Naive thymus-derived CD4-positive, alpha-beta T cell (primary cell): Measurements from ENCODE around the gene FUT7. TPM values are rescaled to one million over a fixed set of nuclear protein-coding genes. Genes with fewer than 3 reads are reported as not detected.

Experiments
- ATAC-seq: fragments of 150-1000 bp; cut with Tn5 transposase; 2 replicates; pipeline ENCODE4 v1.10.0; 2021; ENCODE audit warnings: mild to moderate bottlenecking, moderate library complexity
- CTCF ChIA-PET: fragments of 350-600 bp; sonication (Branson Sonifier 250); formaldehyde crosslinking; loops from one replicate; lab custom pipeline; 2021; ENCODE audit warnings: antibody characterized with exemption; lab: Charles Lee
- POLR2A ChIA-PET: fragments of 350-600 bp; sonication (Branson Sonifier 250); formaldehyde crosslinking; loops from one replicate; lab custom pipeline; 2021; ENCODE audit warnings: antibody characterized with exemption, inconsistent platforms; lab: Charles Lee
- DNase-seq, 9 donors: peaks; one replicate each; pipeline versions ENCODE4 v3.0.0 to v3.0.0-alpha.2; 2020 to 2022; ENCODE audit warnings: mixed read lengths in 1 of 9
- H3K27ac ChIP-seq: one replicate; pipeline ENCODE4 v1.7.0; 2013; ENCODE audit warnings: mild to moderate bottlenecking, low read depth, low read length, moderate library complexity
- H3K27me3 ChIP-seq, 2 donors: one replicate each; pipeline ENCODE4 v1.7.0; 2013; ENCODE audit warnings: low read length in 2 of 2, mild to moderate bottlenecking in 2 of 2, moderate library complexity in 2 of 2; ENCODE audit not compliant: control insufficient read depth in 2 of 2, insufficient read depth in 2 of 2
- H3K36me3 ChIP-seq, 3 experiments: 1 replicate in 2 of 3; 2 replicates in 1 of 3; pipeline ENCODE4 v1.7.0; 2013; ENCODE audit warnings: low read length in 3 of 3, mild to moderate bottlenecking in 3 of 3, moderate library complexity in 1 of 3; ENCODE audit not compliant: insufficient read depth in 3 of 3, control insufficient read depth in 2 of 3
- H3K4me1 ChIP-seq, 2 donors: one replicate each; pipeline ENCODE4 v1.7.0; 2013; ENCODE audit warnings: low read length in 2 of 2, mild to moderate bottlenecking in 2 of 2, moderate library complexity in 1 of 2; ENCODE audit not compliant: control insufficient read depth in 2 of 2, insufficient read depth in 2 of 2
- H3K4me3 ChIP-seq: 2 replicates; pipeline ENCODE4 v1.7.0; 2013; ENCODE audit warnings: mild to moderate bottlenecking, low read length
- H3K9me3 ChIP-seq, 3 experiments: 1 replicate in 2 of 3; 2 replicates in 1 of 3; pipeline ENCODE4 v1.7.0; 2013; ENCODE audit warnings: low read length in 3 of 3; ENCODE audit not compliant: control insufficient read depth in 2 of 3
- H3K27ac Mint-ChIP-seq, 9 donors: one replicate each; pipeline ENCODE4 v1.8.0; 2020 to 2022; ENCODE audit warnings: mixed read lengths in 9 of 9, mild to moderate bottlenecking in 8 of 9, moderate library complexity in 5 of 9, inconsistent platforms in 2 of 9
- H3K27me3 Mint-ChIP-seq, 5 donors: one replicate each; pipeline ENCODE4 v1.8.0; 2021 to 2022; ENCODE audit warnings: mixed read lengths in 5 of 5, mild to moderate bottlenecking in 1 of 5
- H3K36me3 Mint-ChIP-seq, 5 donors: one replicate each; pipeline ENCODE4 v1.8.0; 2020 to 2022; ENCODE audit warnings: mixed read lengths in 5 of 5, mild to moderate bottlenecking in 3 of 5, inconsistent platforms in 1 of 5
- H3K4me1 Mint-ChIP-seq, 7 donors: one replicate each; pipeline ENCODE4 v1.8.0; 2020 to 2022; ENCODE audit warnings: mixed read lengths in 7 of 7, mild to moderate bottlenecking in 3 of 7, inconsistent platforms in 1 of 7
- H3K4me3 Mint-ChIP-seq, 10 donors: one replicate each; pipeline ENCODE4 v1.8.0; 2020 to 2022; ENCODE audit warnings: mild to moderate bottlenecking in 10 of 10, mixed read lengths in 10 of 10, moderate library complexity in 6 of 10, inconsistent platforms in 2 of 10
- H3K9me3 Mint-ChIP-seq, 11 donors: one replicate each; pipeline ENCODE4 v1.8.0; 2020 to 2022; ENCODE audit warnings: mixed read lengths in 11 of 11, mild to moderate bottlenecking in 4 of 11, inconsistent platforms in 1 of 11, moderate library complexity in 1 of 11
- intact Hi-C, 2 donors: fragments of 100-400 bp; cut with micrococcal nuclease; formaldehyde crosslinking; loops; one replicate each; pipeline ENCODE4 v1.15.1; 2023
- polyA plus RNA-seq, 2 donors: library from polyadenylated mRNA; unstranded; fragments of 300-500 nt; fragmentation: Illumina TruSeq; gene quantifications; one replicate each; pipeline ENCODE4 v1.2.3, GENCODE V29; 2021
- total RNA-seq, 6 experiments: library from RNA in 5 of 6; stranded (reverse) in 5 of 6; gene quantifications; 1 replicate in 5 of 6; 2 replicates in 1 of 6; pipeline ENCODE4 v1.2.3 and lab custom pipeline; 2021 to 2026

The FUT7 gene
- total and polyA plus RNA-seq, 7 experiments from 2014 or later: 0.06 to 4.6 (median 0.32) TPM; not detected in 1

GRCh38 chr9:137020771-137021567 lies 10.9 kb downstream of the FUT7 start:
- H3K9me3 ChIP-seq: no peaks in the 10 kb centered on the region
- DNase-seq: no peak
- Mint-ChIP-seq H3K4me1 (peaks cover 0 to 3% (median 0%) of the 10 kb centered on the region in 7 donors), H3K27me3 (no peaks in the 10 kb centered on the region), H3K9me3 (no peaks in the 10 kb centered on the region), H3K27ac (no peak overlapping the region), H3K4me3 (no peak overlapping the region), H3K36me3 (peaks cover 0 to 5% (median 0%) of the 10 kb centered on the region in 5 donors)
- peaks cover 0 to 19% (median 0%) of the 10 kb centered on the region in 3 experiments for H3K36me3 ChIP-seq
- ATAC-seq: no peak
- H3K4me1 ChIP-seq: peaks cover 0 to under 1% of the 10 kb centered on the region in 2 donors
- no peak overlapping the region for H3K27ac ChIP-seq
- no peaks in the 10 kb centered on the region for H3K27me3 ChIP-seq
- POLR2A ChIA-PET: interaction anchor here (0.8 to 0.9 kb wide), 2 partner anchors 14 to 77 kb away, joined by 4 read pairs; partner anchors contain the start of gene FBXW5
- H3K4me3 ChIP-seq: no peak overlapping the region
- CTCF ChIA-PET: interaction anchor here (0.6 kb wide), 1 partner anchor 45 kb away, joined by 3 read pairs; no protein-coding TSS in a partner anchor
- intact Hi-C loops: loop anchor here in 1 of 2 donors (5.0 kb wide), 1 partner anchor 119 kb away; no protein-coding TSS in a partner anchor

DNA sequence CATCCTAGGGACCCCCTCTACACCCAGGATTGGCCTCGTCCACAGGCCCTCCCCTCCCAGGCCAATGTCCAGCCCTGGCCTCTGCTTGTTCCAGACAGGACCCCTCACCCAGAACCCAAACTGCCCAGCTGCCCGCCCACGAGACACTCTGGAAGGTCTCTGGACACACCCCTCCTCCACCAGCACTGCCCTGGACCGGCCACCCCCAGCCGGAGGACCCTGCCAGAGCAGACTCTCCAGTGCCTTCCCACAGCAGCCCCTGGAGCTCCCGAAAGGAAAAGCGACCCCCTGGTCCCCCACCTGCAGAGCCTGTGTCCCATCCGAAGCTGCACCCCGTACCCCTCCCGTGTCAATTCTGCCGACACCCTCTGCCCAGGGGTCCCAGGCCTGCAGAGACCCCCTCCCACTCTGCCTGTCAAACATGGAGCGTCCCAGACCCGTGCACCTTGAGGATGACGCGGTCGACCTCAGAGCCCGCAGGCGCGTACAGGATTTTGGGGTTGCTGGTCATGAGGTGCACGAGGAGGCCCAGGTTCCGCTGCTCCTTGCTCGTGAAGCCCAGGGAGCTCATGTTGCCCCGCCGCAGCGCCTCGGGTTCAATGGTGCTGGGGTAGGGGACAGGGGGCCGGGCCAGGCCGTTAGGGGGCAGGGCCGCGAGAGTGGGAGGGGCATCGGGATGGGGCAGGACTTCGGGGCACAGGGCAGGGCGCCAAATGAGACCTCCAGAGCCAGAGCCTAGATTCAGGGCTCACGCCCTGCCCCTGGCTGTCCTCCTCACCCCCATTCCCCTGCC lies 11.8 kb downstream of the FUT7 start:
- Histone ChIP-seq H3K4me3 (no peak overlapping the region), H3K27me3 (no peaks in the 10 kb centered on the region), H3K36me3 (peaks cover 0 to 22% (median 0%) of the 10 kb centered on the region in 3 experiments), H3K9me3 (no peaks in the 10 kb centered on the region), H3K27ac (no peak overlapping the region), H3K4me1 (no peaks in the 10 kb centered on the region)
- peaks cover 0 to 3% (median 0%) of the 10 kb centered on the region in 7 donors for H3K4me1 Mint-ChIP-seq
- POLR2A ChIA-PET: no interaction called here
- CTCF ChIA-PET: interaction anchor here (0.6 kb wide), 2 partner anchors 24 to 44 kb away, joined by 3 to 4 read pairs; no protein-coding TSS in a partner anchor
- H3K27ac Mint-ChIP-seq: no peak overlapping the region
- no peaks in the 10 kb centered on the region for H3K9me3 Mint-ChIP-seq
- no peak overlapping the region for H3K4me3 Mint-ChIP-seq
- no peak for DNase-seq
- no peak for ATAC-seq
- peaks cover 0 to 5% (median 0%) of the 10 kb centered on the region in 5 donors for H3K36me3 Mint-ChIP-seq
- no peaks in the 10 kb centered on the region for H3K27me3 Mint-ChIP-seq
- intact Hi-C loops: loop anchor here in 1 of 2 donors (5.0 kb wide), 1 partner anchor 118 kb away; no protein-coding TSS in a partner anchor

DNA sequence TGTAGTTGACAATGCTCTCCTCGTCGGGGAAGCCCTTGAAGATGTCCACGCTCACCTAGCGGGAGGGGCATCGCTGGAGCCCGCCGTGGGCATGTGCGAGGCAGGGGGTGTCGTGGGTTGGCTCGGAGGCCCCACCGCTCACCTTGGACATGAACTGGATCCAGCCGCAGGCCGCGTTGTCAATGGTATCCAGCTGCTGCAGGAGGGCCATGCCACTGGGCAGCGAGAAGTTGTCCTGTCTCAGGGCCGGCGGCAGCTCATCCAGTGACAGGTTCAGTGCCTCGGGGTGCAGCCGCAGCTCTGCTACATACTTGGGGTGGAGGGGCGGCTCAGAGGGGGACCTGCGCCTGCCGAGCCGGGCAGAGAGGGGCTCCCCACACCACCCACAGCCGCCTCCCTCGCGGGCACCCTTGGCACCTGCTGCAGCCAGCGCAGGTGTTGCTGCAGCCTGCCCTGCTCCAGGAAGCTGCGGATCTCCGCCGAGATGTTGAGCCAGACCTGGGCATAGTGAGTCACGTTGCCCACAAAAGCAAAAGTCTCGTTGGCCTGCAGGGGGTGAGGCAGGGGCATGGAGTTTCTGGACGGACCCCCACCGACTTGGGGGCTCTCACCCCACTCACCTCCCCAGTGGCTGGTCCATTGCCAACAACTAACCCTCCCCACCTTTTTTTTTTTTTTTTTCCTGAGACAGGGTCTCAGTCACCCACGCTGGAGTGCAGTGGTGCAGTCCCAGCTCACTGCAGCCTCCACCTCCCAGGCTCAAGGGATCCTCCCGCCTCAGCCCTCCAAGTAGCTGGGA lies 12.9 kb downstream of the FUT7 start:
- ATAC-seq (no peak), DNase-seq (no peak)
- no peaks in the 10 kb centered on the region for H3K9me3 ChIP-seq
- H3K27me3 ChIP-seq: no peaks in the 10 kb centered on the region
- Mint-ChIP-seq H3K4me1 (peaks cover 0 to 3% (median 0%) of the 10 kb centered on the region in 7 donors), H3K27me3 (no peaks in the 10 kb centered on the region), H3K36me3 (peaks cover 0 to 5% (median 0%) of the 10 kb centered on the region in 5 donors), H3K4me3 (no peak overlapping the region), H3K9me3 (no peaks in the 10 kb centered on the region), H3K27ac (no peak overlapping the region)
- intact Hi-C loops: no loop called here
- CTCF ChIA-PET: interaction anchor here (0.6 kb wide), 3 partner anchors 25 to 655 kb away, joined by 4 to 8 read pairs (median 5); no protein-coding TSS in a partner anchor
- no peak overlapping the region for H3K4me3 ChIP-seq
- H3K4me1 ChIP-seq: no peaks in the 10 kb centered on the region
- H3K36me3 ChIP-seq: peaks cover 0 to 29% (median 0%) of the 10 kb centered on the region in 3 experiments
- no peak overlapping the region for H3K27ac ChIP-seq
- POLR2A ChIA-PET: no interaction called here

DNA sequence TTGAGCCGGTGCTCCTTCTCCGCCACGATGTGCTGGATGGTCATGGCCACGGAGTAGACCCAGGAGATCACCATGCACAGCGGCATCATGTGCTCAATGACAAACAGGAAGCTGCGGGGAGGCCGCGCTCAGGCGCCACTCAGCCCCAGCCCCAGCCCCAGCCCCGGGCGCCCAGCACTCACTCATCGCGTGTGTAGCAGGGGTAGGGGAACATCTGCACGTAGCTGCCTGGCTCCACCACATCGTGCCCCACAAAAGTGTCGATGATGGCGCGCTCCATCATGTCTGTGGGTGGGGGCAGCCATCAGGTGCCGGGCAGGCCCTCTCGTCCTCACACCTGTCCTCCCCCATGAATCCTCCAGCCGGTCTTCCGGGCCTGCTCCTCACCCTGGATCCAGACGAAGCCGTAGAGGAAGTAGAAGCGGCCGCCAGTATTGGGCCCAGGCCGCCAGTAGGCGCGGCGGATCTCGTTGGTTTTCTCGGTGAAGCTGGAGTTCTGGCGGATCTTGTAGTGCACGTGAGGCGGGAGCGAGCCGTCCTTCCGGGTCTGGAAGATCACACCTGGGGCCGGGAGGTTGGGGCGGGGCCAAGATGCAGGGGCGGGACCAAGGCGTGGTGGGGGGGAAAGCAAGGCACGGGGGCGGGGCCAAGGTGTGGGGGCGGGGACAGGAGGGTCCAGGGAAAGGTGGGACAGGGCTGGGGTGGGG lies 13.9 kb downstream of the FUT7 start:
- peaks cover 0 to 5% (median 0%) of the 10 kb centered on the region in 5 donors for H3K36me3 Mint-ChIP-seq
- Histone ChIP-seq H3K4me3 (no peak overlapping the region), H3K9me3 (no peaks in the 10 kb centered on the region), H3K4me1 (no peaks in the 10 kb centered on the region), H3K27me3 (no peaks in the 10 kb centered on the region), H3K36me3 (peaks cover 0 to 29% (median 0%) of the 10 kb centered on the region in 3 experiments), H3K27ac (no peak overlapping the region)
- CTCF ChIA-PET: interaction anchor here (0.6 to 0.8 kb wide), 2 partner anchors 11 to 190 kb away, joined by 3 to 5 read pairs; no protein-coding TSS in a partner anchor
- DNase-seq (no peak), ATAC-seq (no peak)
- POLR2A ChIA-PET: no interaction called here
- H3K27ac Mint-ChIP-seq: no peak overlapping the region
- intact Hi-C loops: no loop called here
- H3K4me3 Mint-ChIP-seq: no peak overlapping the region
- no peaks in the 10 kb centered on the region for H3K9me3 Mint-ChIP-seq
- no peaks in the 10 kb centered on the region for H3K27me3 Mint-ChIP-seq
- peaks cover 0 to 3% (median 0%) of the 10 kb centered on the region in 7 donors for H3K4me1 Mint-ChIP-seq

DNA sequence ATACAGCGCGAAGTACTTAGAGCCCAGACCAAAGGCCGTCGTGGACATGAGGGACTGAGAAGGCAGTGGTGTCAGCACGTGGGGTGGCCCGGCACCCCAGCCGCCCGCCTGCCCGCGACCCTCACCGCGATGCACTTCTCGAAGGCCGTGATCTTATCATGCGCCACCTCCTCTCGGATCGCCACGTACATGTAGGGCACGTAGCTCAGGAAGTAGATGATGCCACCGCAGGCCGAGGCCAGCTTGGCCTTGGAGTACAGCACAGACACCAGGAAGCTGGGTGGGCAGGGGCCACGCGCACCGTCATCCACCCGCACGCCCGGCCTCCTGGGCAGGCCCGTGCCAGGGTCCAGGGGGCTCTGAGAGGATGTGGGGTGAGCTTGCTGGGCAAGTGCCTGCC lies 14.8 kb downstream of the FUT7 start:
- Mint-ChIP-seq H3K36me3 (peaks cover 0 to 5% (median 0%) of the 10 kb centered on the region in 5 donors), H3K27me3 (no peaks in the 10 kb centered on the region), H3K27ac (no peak overlapping the region), H3K9me3 (no peaks in the 10 kb centered on the region), H3K4me3 (no peak overlapping the region), H3K4me1 (peaks cover 0 to 1% (median 0%) of the 10 kb centered on the region in 7 donors)
- no peak for DNase-seq
- Histone ChIP-seq H3K27me3 (no peaks in the 10 kb centered on the region), H3K27ac (no peak overlapping the region), H3K36me3 (peaks cover 0 to 29% (median 0%) of the 10 kb centered on the region in 3 experiments), H3K4me3 (no peak overlapping the region), H3K9me3 (no peaks in the 10 kb centered on the region), H3K4me1 (no peaks in the 10 kb centered on the region)
- intact Hi-C loops: no loop called here
- ChIA-PET POLR2A (no interaction called here), CTCF (no interaction called here)
- no peak for ATAC-seq
